OCI-LY7 (cell line): ENCODE measurements around the gene HDGFL3.

Experiments used
- CTCF ChIP-seq: fragments of 200-600 bp; sonication (generic); conservative IDR thresholded peaks from 2 replicates; pipeline ENCODE4 v1.5.1; 2014; ENCODE audit warnings: mild to moderate bottlenecking, antibody characterized with exemption, low read length, moderate library complexity, mixed read lengths
- EZH2phosphoT487 ChIP-seq: fragments of 200-600 bp; sonication (generic); IDR thresholded peaks from 2 replicates; pipeline ENCODE4 v1.6.1; 2018; ENCODE audit warnings: low read depth, borderline replicate concordance, mild to moderate bottlenecking, mixed run types, antibody characterized with exemption, low read length, moderate library complexity, mixed read lengths

GRCh38 chr15:83164771-83165404 is 42.7 kb downstream of the HDGFL3 start:
- TF ChIP-seq CTCF, result no peak
- no peak for TF ChIP-seq EZH2phosphoT487
